ENCODE measurements around the gene KLHL29.
A peak's percentile ranks its signal among the peaks of the same experiment; 100 is the strongest.
"Not testable (repeated sequence)": the region's sequence is repeated elsewhere in the genome, so short reads cannot be mapped to it uniquely, and the experiment has no call there.

Gene KLHL29

GRCh38 chr2:23384551-23385343 lies at the start of gene KLHL29:
Gene KLHL29, plus strand, starts transcription at chr2:23385179. Its CDS starts 177,018 bp downstream, at chr2:23562197.
- DNase-seq: peak; percentile 51 to 92 (median 83)
- intact Hi-C loops (cut with DNase I): loop anchor here (10.0 kb wide), 1 partner anchor 180 kb away; no protein-coding TSS in a partner anchor

DNA sequence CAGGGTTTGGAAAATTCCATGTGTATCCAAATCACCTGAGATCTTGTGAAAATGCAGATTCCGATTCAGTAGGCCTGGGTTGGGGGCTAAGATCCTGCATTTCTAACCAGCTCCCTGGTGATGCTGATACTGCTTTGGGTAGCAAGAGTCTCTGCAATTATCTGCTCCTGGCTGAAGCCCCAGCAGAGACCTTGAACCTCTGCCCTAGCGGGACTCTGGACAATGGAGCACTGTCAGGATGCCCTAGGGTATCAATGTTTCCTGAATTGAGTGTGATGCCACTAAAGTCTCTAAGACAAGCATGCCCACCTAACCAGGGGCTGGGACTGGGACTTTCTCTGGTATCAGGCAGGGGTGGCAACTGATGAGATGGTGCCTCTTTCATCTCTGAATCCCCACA lies 49.4 kb upstream of the KLHL29 start:
- intact Hi-C loops (cut with DNase I): no loop called here
- DNase-seq: no peak

DNA sequence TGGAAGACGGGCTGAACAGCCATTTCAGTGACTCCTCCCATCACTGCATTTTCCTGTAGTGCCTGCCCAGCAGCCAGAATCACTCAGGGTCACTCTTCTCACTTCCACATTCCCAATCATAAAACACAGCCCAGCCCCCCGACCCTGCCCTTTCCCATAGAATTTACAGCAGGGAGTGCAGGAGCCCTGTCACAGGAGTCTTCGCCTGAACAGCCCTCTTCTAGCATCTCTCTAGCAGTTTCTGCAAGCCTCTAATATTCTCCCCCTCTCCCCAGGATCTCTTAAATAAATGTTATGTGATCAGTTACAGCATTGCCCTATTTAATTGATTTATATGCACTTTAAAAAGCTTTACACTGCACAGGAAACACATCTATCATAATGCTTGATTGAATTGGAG lies 42.9 kb upstream of the KLHL29 start:
- no peak for DNase-seq
- intact Hi-C loops (cut with DNase I): no loop called here

DNA sequence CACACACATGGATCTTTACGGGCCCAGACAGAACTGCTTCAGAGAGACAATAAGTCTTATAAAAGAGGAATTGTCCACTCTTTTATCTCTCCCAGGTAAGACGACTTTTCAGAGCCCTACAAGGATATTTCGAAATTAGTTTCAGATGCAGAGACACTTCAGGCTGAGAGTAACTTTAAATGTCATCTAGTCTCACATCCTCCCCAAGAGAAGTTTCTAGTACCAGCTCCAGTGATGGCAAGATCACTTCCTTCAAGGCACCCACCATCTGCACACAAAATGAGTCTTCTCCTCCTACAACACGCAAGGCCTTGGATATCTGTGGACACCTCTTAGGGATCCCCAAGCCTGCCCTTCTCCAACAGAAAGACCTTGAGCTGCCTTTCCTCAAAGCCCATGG lies 39.0 kb upstream of the KLHL29 start:
- DNase-seq: peak in 1 of 42 donors; percentile 1
- intact Hi-C loops (cut with DNase I): no loop called here

DNA sequence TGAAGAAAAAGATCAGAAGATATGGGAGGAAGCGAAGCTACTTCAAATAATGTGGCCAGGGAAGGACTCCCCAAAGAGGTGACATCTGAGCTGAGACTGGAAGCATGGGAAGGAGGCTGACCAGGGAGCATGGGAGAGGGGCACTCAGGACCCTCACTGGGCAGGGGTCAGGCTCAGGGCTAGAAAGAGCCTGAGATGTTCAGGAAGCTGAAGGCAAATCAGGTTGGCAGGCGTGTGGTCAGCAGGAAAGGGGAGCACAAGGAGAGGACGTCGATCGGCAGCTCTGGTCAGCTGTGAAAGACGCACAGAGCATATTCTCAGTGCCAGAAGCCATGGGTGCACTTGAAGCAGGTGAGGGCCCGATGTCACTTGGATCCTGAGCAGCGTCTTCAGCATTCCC lies 38.2 kb upstream of the KLHL29 start:
- peak in 1 of 42 donors; percentile 12 for DNase-seq

DNA sequence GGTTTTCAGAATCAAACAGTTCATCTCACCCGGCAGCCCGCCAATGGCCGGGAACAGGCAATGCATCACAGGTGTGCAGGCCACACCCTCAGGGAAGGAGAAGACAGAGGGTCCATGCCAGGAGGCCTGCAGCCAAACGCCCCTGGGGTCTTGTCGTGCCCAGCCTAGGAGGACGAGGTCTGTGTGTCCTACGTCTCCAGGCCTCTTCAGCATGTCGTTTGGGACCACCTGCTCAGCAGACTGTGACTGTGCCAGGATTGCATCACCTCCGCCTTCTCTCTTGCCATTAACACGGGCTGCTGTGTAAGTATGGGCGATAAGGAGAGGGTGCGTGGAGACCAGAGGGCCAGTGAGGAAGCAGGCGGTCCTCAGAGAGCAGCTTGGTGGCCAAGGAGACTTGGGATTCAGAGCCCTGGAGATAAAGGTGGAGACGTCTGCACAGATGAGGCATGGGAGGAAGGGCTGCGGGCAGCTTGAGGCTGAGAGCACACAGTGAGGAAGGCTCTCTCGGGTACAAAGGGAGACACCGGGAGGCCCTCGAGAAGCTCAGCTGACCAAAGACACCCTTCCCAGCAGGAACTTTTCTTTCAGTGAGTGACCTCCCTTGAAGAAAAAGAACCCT lies 37.4 kb upstream of the KLHL29 start:
- peak in 1 of 42 donors; percentile 25 for DNase-seq
- intact Hi-C loops (cut with DNase I): no loop called here

More for the DNA sequence above, 38.2 kb upstream of the KLHL29 start:
- intact Hi-C loops (cut with DNase I): no loop called here

DNA sequence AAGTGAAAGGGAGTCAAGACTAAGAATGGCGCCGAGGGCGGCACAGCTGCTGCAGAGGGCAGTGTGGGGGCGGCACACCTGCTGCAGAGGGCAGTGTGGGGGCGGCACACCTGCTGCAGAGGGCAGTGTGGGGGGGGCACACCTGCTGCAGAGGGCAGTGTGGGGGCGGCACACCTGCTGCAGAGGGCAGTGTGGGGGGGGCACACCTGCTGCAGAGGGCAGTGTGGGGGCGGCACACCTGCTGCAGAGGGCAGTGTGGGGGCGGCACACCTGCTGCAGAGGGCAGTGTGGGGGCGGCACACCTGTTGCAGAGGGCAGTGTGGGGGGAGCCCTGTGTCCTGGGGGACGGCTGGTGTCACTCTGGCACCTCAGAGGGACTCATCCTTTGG lies 36.9 kb upstream of the KLHL29 start:
- DNase-seq: peak in 1 of 42 donors; percentile 2
- intact Hi-C loops (cut with DNase I): not testable (repeated sequence)

DNA sequence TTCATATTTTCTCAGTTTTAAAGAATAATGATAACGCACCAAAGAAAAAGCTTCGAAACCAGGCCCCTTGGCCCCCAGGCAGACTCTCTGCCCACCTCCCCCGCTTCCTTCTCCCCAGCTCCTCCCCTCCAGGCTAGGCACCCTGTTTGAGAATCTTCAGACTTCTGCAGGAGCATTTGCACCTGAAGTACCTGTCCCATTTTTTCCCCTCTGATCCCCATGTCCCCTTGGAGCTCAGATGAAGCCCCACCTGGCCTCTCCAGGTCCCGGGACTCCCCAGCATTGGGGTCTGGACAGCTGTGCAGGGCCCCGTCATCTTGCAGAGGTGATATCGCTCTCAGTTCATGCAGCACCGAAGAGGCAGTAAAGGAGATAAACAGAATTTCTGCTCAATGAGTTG lies 35.5 kb upstream of the KLHL29 start:
- intact Hi-C loops (cut with DNase I): no loop called here
- DNase-seq: peak in 1 of 42 donors; percentile 37

DNA sequence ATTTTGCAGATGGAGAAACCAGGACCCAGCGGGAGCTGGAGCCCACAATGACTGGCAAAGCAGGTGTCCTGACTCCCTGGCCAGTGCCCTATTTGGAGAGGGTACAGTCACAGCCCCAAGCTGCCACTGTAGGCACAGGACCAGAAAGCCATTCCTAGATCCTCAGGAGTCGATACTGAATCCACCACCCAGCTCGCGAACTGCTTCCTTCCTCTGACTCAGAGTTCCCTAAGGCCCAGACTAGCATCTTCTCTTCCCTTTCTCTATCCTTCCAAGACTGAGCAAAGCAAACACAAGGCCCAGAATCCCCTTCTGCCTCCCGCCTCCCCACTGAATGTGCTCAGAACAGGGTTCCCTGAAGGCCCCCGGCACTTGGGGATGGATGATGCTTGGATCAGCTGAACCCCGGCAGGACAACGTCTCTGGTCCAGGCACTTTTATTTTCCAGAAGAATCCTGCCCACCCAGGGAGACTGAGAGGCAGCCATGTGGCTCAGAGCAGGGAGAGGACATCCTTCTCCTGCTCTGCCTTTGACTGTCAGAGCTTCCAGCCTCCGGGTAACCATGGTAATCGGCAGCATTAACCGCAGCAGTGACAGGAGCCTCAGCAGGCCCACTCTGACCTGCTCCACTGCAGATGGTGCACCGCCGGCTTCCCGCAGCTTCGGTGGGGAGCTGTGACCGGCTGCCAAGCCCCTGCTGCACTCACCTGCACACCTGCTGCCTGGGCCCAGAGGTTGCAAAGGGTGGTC lies 34.8 kb upstream of the KLHL29 start:
- intact Hi-C loops (cut with DNase I): no loop called here

DNA sequence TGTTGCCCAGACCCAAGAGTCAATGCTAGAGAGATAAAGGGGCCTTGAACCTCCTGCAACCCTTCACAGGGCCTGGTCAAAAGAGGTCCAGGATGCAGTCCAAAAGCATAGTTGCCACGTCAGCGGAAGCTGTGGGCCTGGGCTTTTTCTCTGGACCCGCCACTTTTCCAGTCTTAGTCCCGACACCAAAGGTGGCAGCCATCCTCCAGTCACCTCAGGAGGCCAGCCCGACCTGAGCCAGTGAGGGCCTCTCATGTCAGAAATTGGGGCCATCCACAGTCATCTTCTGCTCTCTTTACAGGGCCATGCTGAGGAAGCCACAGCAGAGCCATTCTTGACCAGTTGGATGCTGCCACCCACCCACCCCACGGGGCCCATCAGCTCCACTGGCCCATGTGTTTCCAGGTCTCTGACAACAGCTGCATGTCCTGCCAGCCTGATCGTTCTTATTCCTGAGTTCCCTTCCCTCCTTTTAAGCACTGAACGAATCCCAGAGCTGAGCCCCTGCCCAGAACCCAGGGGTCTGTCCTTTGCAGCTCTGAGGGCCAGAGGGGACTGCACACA lies 34.1 kb upstream of the KLHL29 start:
- peak in 1 of 42 donors; percentile 38 for DNase-seq
- intact Hi-C loops (cut with DNase I): no loop called here

More for the DNA sequence above, 34.8 kb upstream of the KLHL29 start:
- peak in 25 of 42 donors; percentile 4 to 65 (median 29) for DNase-seq

GRCh38 chr2:23351388-23352141 lies 33.4 kb upstream of the KLHL29 start:
- intact Hi-C loops (cut with DNase I): no loop called here
- DNase-seq: peak; percentile 53 to 91 (median 81)

DNA sequence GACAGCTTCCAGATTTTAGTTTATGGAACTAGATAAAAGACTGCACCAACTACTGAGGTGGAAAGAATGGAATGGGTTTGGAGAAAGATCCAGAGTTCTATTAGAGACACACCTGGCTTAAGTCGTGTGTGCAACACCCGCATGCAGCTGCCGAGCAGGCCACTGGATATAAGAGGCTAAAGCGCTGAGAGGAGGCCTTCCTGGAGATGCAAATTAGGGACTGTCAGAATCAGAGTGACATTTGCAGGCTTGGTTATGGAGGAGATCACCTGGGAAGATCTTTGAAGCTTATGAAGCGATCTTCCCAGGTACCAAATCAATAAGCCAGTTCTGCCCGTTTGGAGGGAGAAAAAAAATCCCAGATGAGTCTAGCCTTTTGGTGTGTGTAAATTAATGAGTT lies 30.4 kb upstream of the KLHL29 start:
- DNase-seq: no peak
- intact Hi-C loops (cut with DNase I): no loop called here

DNA sequence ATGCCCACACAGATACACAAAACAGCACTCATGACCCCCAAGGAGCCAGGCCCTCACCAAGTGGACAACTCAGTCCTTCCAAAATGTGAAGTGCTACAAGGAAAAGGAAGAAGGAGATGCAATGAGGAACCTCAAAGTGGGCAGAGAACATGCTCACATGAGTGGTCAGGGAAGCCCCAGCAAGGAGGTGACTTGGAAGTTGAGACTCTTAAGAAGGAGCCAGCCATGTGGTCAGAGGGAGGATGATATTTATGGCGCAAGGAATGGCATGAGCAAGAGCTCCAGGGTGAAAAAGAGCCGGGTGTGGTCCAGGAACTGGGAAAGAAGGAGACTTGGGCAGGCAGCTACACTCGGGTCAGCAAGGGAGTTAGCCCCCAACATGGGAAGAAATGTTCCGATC lies 30.0 kb upstream of the KLHL29 start:
- intact Hi-C loops (cut with DNase I): no loop called here
- DNase-seq: no peak

DNA sequence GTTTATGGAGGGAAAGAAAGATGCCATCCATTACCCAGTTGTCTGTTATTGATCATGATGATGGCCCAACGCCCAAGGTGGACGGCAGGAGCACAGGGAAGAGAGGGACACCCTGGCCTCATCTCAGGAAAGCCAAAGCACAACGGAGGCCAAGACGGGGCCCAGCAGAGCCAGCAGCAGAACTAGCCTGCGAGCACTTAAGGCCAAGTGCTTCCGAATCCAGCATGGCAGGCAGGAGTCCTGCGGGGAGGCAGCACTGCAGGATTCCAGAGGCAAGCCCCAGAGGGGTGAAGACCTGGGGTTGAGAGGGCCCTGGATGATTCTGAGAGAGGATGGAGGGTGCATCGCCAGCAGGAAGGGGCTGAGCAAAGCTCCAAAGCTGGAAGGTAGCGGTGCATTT lies 28.3 kb upstream of the KLHL29 start:
- intact Hi-C loops (cut with DNase I): no loop called here
- no peak for DNase-seq

DNA sequence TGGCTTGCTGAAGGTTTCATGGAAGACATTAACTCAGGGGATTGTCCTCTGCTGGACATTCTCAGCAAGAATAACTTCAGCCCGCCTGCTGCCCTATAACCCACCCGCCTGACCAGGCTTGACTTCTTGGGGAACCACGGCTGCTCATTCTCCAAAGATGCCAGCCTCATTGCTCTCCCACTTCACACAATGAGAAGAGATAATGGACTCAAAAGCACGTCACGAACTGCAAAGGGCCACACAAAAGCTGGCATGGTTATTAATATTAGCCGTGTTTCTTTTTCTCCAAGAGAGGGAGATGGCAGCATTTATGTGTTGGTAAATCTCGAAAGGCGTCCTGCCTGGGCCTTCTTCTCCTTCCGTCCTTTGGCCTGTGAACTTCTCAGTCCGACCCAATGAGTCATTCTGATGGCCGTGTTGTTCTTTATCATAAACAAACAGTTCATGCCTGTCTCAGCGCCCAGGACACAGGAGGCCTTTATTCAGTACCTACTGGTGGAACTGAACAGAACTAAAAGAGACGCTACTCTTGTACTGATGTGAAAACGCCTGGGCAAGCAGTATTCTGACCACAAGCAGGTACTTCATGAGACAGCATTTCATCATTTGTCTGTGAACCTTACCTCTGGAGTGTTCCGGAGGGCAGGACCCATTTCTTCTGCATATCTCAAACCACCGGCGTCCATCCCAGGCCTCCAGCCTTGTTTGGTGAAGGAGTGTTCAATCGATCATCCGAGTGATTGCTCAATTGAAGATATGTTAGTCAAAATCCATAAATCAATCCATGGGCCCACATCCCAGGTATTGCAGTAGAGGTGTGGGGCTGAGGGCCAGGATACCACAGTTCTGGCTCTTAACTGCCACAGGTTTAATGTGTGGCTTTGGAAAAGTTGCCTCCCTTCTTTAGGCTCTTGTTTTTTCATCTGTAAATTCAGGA lies 25.1 kb upstream of the KLHL29 start:
- DNase-seq: no peak
- intact Hi-C loops (cut with DNase I): no loop called here

DNA sequence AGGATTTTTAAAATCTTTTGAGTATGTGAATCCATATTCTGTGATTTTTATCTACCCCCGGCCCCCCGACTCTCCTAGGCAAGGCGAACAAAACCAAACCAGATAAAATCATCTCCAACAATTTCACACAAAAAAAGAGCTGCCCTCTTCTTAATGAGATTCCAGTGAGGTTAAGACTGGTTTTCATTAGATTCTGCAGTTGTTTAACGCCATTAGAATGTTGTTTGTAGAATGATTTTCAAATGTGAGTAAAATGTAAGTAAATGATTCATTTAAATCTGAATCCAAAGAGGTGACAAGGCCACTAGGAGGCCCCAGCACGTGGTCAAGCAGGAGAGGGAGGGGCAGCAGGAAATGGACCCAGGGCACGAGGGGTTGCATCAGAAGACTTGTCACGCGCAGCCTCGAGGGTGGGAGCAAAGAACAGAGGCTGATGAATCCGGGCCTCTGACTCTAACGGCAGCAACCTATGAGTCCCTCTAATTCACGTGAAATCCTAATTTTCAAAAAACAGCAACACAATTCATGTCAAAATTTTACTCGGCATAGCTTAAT lies 24.3 kb upstream of the KLHL29 start:
- no peak for DNase-seq
- intact Hi-C loops (cut with DNase I): no loop called here

DNA sequence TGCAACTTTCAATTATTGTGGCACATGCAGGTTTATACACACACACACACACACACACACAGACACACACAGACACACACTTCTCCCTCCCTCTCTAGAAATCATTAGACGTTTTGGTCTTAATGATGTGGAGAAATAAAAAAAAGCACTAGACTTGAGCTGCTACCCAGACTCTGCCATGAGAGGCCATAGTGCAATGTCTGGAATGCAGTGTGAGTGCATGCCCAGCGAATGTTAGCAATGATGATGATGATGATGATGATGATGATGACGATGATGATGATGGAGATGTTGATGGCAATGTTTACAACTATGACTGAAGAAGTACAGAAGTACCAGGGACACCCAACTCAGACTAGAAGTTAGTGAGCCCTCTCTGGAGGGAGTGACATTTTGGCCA lies 23.8 kb upstream of the KLHL29 start:
- no peak for DNase-seq
- intact Hi-C loops (cut with DNase I): no loop called here

- intact Hi-C loops (cut with DNase I): no loop called here
- DNase-seq: no peak
Measured at GRCh38 chr2:23363268-23363667, 21.7 kb upstream of the KLHL29 start.

Data from head of caudate nucleus (tissue), 42 donors.